ENCODE data around the gene TEKT2.
A peak's percentile ranks its signal among the peaks of the same experiment; 100 is the strongest.

Gene TEKT2

DNA sequence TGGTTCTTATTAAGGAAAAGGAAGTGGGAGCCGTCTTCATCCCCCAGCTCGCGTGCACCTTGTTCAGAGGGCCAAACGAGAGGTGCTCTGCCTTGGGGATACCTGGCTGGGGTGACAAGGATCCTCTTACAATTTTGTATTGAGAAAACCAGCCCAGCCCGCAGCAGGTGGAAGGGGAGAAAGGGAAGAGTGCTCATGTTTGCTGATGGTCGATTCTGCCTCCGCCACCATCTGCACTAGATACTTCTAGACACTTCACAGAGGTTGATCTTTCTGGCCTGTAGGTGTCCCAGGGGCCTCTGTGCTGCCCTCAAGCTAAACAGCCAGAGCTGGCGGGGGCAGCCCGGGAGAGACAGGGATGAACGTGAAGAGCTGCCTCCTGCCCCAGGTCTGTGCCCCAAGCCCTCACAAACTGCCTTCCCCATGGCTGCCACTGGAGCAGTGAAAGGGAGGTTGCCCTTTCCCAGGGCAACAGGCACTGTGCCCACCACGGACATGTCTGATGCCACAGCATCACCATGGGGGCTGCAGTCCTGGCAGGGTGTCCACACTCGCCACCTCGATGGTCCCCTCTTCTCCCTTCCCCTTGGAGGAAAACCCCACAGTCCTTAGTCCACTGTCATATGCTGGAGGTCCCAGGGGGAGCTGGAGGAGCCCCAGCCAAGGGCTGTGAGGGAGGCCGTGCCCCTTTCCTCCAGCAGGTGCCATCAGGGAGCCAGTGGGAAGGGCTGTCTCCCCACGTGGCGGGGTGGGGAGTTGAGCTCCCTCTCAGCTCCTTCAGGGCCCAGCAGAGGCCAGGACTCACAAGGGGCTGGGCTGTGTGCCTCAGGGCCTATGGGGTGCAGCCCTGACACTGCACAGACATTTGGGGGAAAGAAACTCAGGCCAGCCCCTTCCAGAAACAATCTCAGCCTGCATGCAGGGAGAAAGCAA, 12.9 kb downstream of the TEKT2 start (continued):
- TF ChIP-seq, protein P1, sequence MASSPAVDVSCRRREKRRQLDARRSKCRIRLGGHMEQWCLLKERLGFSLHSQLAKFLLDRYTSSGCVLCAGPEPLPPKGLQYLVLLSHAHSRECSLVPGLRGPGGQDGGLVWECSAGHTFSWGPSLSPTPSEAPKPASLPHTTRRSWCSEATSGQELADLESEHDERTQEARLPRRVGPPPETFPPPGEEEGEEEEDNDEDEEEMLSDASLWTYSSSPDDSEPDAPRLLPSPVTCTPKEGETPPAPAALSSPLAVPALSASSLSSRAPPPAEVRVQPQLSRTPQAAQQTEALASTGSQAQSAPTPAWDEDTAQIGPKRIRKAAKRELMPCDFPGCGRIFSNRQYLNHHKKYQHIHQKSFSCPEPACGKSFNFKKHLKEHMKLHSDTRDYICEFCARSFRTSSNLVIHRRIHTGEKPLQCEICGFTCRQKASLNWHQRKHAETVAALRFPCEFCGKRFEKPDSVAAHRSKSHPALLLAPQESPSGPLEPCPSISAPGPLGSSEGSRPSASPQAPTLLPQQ (tag by site-specific recombination; IDR thresholded peaks at IDR 0.05), result peak; percentile 37; the same call in 1 of the 2 replicates
- TF ChIP-seq ZBTB8A (tag by site-specific recombination; IDR thresholded peaks at IDR 0.05), result no peak; the same call in 1 of the 2 replicates
- no peak for TF ChIP-seq ZFP37 (tag by site-specific recombination; IDR thresholded peaks at IDR 0.05)
- TF ChIP-seq ZBTB20 (tag by site-specific recombination; IDR thresholded peaks at IDR 0.05), result 0 out of 2 replicates have a peak, but pooled peaks have one; percentile 13
- TF ChIP-seq, protein P2, sequence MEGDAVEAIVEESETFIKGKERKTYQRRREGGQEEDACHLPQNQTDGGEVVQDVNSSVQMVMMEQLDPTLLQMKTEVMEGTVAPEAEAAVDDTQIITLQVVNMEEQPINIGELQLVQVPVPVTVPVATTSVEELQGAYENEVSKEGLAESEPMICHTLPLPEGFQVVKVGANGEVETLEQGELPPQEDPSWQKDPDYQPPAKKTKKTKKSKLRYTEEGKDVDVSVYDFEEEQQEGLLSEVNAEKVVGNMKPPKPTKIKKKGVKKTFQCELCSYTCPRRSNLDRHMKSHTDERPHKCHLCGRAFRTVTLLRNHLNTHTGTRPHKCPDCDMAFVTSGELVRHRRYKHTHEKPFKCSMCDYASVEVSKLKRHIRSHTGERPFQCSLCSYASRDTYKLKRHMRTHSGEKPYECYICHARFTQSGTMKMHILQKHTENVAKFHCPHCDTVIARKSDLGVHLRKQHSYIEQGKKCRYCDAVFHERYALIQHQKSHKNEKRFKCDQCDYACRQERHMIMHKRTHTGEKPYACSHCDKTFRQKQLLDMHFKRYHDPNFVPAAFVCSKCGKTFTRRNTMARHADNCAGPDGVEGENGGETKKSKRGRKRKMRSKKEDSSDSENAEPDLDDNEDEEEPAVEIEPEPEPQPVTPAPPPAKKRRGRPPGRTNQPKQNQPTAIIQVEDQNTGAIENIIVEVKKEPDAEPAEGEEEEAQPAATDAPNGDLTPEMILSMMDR (tag by site-specific recombination; IDR thresholded peaks at IDR 0.05), result peak; percentile 94
- TF ChIP-seq, protein P3, sequence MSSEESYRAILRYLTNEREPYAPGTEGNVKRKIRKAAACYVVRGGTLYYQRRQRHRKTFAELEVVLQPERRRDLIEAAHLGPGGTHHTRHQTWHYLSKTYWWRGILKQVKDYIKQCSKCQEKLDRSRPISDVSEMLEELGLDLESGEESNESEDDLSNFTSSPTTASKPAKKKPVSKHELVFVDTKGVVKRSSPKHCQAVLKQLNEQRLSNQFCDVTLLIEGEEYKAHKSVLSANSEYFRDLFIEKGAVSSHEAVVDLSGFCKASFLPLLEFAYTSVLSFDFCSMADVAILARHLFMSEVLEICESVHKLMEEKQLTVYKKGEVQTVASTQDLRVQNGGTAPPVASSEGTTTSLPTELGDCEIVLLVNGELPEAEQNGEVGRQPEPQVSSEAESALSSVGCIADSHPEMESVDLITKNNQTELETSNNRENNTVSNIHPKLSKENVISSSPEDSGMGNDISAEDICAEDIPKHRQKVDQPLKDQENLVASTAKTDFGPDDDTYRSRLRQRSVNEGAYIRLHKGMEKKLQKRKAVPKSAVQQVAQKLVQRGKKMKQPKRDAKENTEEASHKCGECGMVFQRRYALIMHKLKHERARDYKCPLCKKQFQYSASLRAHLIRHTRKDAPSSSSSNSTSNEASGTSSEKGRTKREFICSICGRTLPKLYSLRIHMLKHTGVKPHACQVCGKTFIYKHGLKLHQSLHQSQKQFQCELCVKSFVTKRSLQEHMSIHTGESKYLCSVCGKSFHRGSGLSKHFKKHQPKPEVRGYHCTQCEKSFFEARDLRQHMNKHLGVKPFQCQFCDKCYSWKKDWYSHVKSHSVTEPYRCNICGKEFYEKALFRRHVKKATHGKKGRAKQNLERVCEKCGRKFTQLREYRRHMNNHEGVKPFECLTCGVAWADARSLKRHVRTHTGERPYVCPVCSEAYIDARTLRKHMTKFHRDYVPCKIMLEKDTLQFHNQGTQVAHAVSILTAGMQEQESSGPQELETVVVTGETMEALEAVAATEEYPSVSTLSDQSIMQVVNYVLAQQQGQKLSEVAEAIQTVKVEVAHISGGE (tag by site-specific recombination; conservative IDR thresholded peaks at IDR 0.05; ENCODE audit: low read depth), result no peak
- peak; percentile 49 for TF ChIP-seq ZIC2 (tag by site-specific recombination; IDR thresholded peaks at IDR 0.05)
- no peak for TF ChIP-seq KLF9 (tag by site-specific recombination; IDR thresholded peaks at IDR 0.05; ENCODE audit: low read depth)
- no peak for TF ChIP-seq ZNF132 (tag by site-specific recombination; IDR thresholded peaks at IDR 0.05; ENCODE audit: borderline replicate concordance)
- TF ChIP-seq ZNF654 (tag by site-specific recombination; IDR thresholded peaks at IDR 0.05; ENCODE audit: low read depth), result peak; percentile 13; the same call in 1 of the 2 replicates
- TF ChIP-seq ZNF791 (tag by site-specific recombination; IDR thresholded peaks at IDR 0.05), result no peak

DNA sequence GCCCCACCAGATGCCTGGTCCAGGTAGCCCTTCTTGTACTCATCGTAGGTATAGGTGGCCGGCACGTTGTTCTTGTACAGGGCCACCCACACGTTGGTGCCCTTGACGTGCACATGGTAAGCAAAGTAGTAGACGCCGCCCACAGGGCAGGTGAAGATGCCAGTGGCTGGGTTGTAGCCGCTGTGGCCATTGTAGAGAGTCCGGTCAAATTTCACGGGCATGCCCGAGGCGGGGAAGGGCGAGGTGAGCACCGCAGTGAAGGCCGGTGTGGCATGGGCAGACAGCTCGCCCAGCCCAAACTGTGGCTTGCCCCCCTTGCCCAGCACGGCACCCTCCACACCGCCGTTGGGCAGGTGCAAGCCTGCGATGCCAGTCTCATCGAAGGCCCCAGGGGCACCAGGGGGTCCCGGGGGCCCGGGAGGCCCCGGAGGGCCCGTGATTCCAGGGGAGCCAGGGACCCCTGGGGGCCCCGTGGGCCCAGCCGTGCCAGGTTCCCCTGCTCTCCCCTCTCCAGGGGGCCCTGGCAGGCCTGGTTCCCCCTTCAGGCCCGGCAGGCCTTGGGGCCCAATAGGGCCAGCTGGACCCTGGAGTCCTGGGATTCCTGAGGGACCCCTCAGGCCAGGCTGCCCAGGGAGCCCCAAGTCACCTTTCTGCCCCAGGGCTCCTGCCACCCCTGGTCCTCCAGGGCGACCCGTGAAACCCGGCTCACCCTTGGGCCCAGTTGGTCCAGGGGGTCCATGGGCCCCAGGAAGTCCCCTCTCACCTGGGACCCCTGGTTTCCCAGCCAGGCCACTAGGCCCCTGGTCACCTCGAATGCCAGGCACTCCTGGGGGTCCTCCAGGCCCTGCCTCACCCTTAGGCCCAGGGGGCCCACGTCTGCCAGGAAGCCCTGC, 14.0 kb downstream of the TEKT2 start:
- H3K4me1 ChIP-seq (ENCODE audit: control insufficient read depth, insufficient read depth, low read length), result no peaks in the 10 kb centered on the region
- ChIA-PET POLR2A (interaction anchor here (1.0 to 1.4 kb wide), 3 partner anchors 35 to 166 kb away, joined by 3 to 7 read pairs (median 4); no protein-coding TSS in a partner anchor), CTCF (interaction anchor here (1.1 to 11.1 kb wide), 3 partner anchors 9 to 91 kb away, joined by 4 to 156 read pairs (median 8); partner anchors contain the start of gene ADPRS)
- TF ChIP-seq OVOL3 (tag by site-specific recombination; IDR thresholded peaks at IDR 0.05) (no peak), ZNF701 (tag by site-specific recombination; IDR thresholded peaks at IDR 0.05) (no peak)
- H3K4me3 ChIP-seq (ENCODE audit: low read depth, low read length), result no peak overlapping the region
- no peak overlapping the region for H3K27ac ChIP-seq (ENCODE audit: extremely low read depth, low read depth, low read length)
- H3K9me3 ChIP-seq (ENCODE audit: control insufficient read depth, insufficient read depth, low read depth, low read length), result no peaks in the 10 kb centered on the region
- peaks cover 0 to 41% of the 10 kb centered on the region in 2 experiments; a peak in 1 of 3 replicates for H3K36me3 ChIP-seq (ENCODE audit: control insufficient read depth in 2 of 2, insufficient read depth in 1 of 2, low read length in 2 of 2)

Measured in HEK293 (cell line).